Kidney capillary endothelial cell (primary cell): ENCODE results near the gene HIGD2A.

Source experiments
- DNase-seq: peaks from one replicate; pipeline ENCODE4 v3.0.0-alpha.2; 2018; ENCODE audit warnings: low spot score

The HIGD2A gene

GRCh38 chr5:176388444-176389134, at the start of gene HIGD2A, which contains the start of gene NOP16:
HIGD2A (plus strand) TSS chr5:176388751; CDS start chr5:176388820, 69 bp downstream.
NOP16 (minus strand) TSS chr5:176388598; CDS start chr5:176388539, 59 bp downstream.
- DNase-seq = peak; percentile 99

- DNase-seq = no peak
Observed at GRCh38 chr5:176339304-176339703, 49.2 kb upstream of the HIGD2A start.

- no peak for DNase-seq
Observed at GRCh38 chr5:176341325-176342157, 47.0 kb upstream of the HIGD2A start.

- no peak for DNase-seq
Observed at GRCh38 chr5:176342158-176342483, 46.4 kb upstream of the HIGD2A start.

GRCh38 chr5:176342766-176343458, 45.6 kb upstream of the HIGD2A start:
- no peak for DNase-seq

GRCh38 chr5:176350416-176350815, 38.1 kb upstream of the HIGD2A start:
- no peak for DNase-seq

- DNase-seq = no peak
Observed at GRCh38 chr5:176352116-176352878, 36.3 kb upstream of the HIGD2A start.

GRCh38 chr5:176353533-176353932, 35.0 kb upstream of the HIGD2A start:
- no peak for DNase-seq

- no peak for DNase-seq
Observed at GRCh38 chr5:176355400-176356178, 33.0 kb upstream of the HIGD2A start.

GRCh38 chr5:176356179-176356566, 32.4 kb upstream of the HIGD2A start:
- DNase-seq = no peak

- no peak for DNase-seq
Observed at GRCh38 chr5:176359658-176360057, 28.9 kb upstream of the HIGD2A start.

- peak; percentile 10 for DNase-seq
Observed at GRCh38 chr5:176360894-176361436, 27.6 kb upstream of the HIGD2A start.

GRCh38 chr5:176361437-176362232, 26.9 kb upstream of the HIGD2A start, which contains the start of gene KIAA1191:
KIAA1191 (minus strand) TSS chr5:176361764; CDS start chr5:176359508, 2,256 bp downstream.
- DNase-seq = peak; percentile 84

GRCh38 chr5:176362233-176362490, 26.4 kb upstream of the HIGD2A start:
- DNase-seq = no peak

GRCh38 chr5:176364765-176365350, 23.7 kb upstream of the HIGD2A start:
- DNase-seq = no peak

GRCh38 chr5:176365351-176366231, 23.0 kb upstream of the HIGD2A start, which contains the start of gene ARL10:
ARL10 (plus strand) TSS chr5:176365487; CDS start chr5:176365564, 77 bp downstream.
- peak; percentile 26 for DNase-seq

GRCh38 chr5:176366232-176366894, 22.2 kb upstream of the HIGD2A start:
- no peak for DNase-seq

- no peak for DNase-seq
Observed at GRCh38 chr5:176368726-176369125, 19.8 kb upstream of the HIGD2A start.
